NT2/D1 (cell line): ENCODE data around the gene SLC35E2B.

ENCODE experiments used
- YY1 ChIP-seq: IDR thresholded peaks from 2 replicates; pipeline ENCODE4 v1.6.1; 2011; ENCODE audit not compliant: insufficient read length, insufficient read depth
- ZNF274 ChIP-seq: IDR thresholded peaks from 2 replicates; pipeline ENCODE4 v1.6.1; 2011; ENCODE audit warnings: mild to moderate bottlenecking, low read depth, low read length

GRCh38 chr1:1721201-1721600 lies 28.6 kb upstream of the SLC35E2B start:
- TF ChIP-seq ZNF274: no peak
- no peak for TF ChIP-seq YY1
